ENCODE data around the gene GRIP1.

GRIP1 gene

DNA sequence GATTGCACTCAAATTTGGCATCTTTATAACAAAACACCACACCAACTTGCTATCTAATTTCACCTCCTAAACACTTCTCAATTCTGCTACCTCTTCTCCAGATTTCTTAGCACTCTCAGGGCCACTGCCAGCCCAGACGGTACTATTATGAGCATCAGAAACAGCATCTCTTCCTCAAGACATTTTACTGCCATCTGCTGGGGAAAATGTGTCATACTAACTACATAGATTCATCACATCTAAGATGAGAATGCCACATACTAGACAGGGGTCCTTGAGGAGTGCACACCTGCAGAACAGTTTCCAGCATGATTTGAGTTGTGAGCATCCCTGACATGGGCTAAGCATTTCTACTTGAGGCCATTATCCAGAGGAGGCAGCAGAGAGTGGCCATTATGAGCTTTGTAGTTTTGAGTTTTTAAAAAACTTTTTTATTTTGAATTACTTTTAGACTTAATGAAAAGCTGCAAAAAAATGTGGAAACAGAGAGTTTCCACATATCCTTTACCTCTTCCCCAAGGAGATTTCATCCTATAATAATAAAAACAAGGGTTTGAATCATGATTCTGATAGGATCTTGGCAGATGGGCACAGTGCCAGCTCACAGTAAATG, 15.1 kb upstream of the GRIP1 start:
- no peak for DNase-seq (ENCODE audit: low read depth)

- DNase-seq (ENCODE audit: low read depth): no peak
Observed at GRCh38 chr12:66692986-66693385, 14.1 kb upstream of the GRIP1 start.

GRCh38 chr12:66692170-66692569, 13.3 kb upstream of the GRIP1 start:
- no peak for DNase-seq (ENCODE audit: low read depth)

GRCh38 chr12:66688846-66689439, 10.1 kb upstream of the GRIP1 start:
- no peak for DNase-seq (ENCODE audit: low read depth)

DNA sequence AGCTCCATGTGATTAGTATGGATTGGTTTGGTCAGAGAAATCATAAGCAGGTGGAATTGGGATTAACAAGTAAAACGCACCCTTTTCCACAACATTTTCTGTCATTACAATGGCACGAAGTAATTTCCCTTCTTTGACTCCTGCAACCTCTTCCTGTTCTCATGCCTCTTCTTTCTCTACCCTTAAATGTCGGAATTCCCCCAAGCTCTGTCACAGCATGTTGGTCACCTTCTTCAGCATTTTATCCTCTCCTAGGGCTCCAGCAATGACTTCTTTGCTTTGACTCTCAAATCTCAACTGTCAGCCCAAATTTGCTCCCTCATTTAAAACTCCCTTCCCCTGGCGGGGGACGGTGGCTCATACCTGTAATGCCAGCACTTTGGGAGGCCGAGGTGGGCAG, 5.3 kb upstream of the GRIP1 start:
- DNase-seq (ENCODE audit: low read depth): no peak

GRCh38 chr12:66683822-66684221, 4.9 kb upstream of the GRIP1 start:
- DNase-seq (ENCODE audit: low read depth): no peak

GRCh38 chr12:66683073-66683472, 4.2 kb upstream of the GRIP1 start:
- DNase-seq (ENCODE audit: low read depth): no peak

- no peak for DNase-seq (ENCODE audit: low read depth)
Observed at GRCh38 chr12:66679461-66680084, 697 bp upstream of the GRIP1 start.

- DNase-seq (ENCODE audit: low read depth): no peak
Observed at GRCh38 chr12:66676241-66676640, 2.6 kb downstream of the GRIP1 start.

- DNase-seq (ENCODE audit: low read depth): no peak
Observed at GRCh38 chr12:66674495-66675122, 4.3 kb downstream of the GRIP1 start.

GRCh38 chr12:66669541-66669940, 9.3 kb downstream of the GRIP1 start:
- no peak for DNase-seq (ENCODE audit: low read depth)

DNA sequence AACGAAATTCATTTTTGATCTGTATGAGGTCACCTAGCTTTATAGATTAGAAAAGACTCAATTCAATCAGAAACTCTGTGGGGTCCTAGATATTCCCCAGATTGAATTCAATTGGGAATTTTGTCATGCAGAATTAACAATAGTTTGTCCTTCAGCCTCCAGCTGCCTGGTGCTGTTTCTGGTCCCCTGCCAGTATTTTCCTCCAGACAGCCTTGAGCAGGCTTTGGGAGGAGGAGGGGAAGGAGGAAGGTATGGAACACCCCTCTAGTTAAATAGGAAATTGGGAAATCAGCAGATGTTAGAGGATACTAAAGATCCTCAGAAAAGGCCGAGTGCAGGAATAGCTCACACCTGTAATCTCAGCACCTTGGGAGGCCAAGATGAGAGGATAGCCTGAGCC, 10.6 kb downstream of the GRIP1 start:
- DNase-seq (ENCODE audit: low read depth): no peak

- DNase-seq (ENCODE audit: low read depth): no peak
Observed at GRCh38 chr12:66667906-66668305, 11.0 kb downstream of the GRIP1 start.

- DNase-seq (ENCODE audit: low read depth): no peak
Observed at GRCh38 chr12:66666481-66666880, 12.4 kb downstream of the GRIP1 start.

DNA sequence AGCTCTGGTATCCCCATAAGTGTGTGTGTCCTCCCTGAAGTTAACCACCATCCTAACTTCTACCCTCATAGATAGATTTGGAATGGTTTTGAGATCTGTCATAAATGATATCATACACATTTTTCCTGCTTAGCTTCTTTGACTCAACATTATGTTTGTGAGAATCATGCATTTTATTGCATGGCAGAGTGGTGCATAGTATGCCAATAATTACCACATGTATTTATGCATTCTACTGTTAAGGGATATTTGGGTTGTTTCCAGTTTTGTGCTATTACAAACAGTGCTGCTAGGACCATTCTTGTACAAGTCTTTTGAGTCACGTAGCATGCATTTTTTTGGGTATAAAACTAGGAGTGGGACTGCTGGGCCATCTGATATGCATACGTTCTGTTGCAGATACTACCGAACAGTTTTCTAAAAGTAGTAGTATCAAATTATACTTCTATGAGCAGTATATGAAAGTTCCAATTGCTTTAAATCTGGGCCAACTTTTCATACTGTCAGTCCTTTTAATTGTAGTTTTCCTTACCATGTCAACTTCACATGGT, 13.4 kb downstream of the GRIP1 start:
- no peak for DNase-seq (ENCODE audit: low read depth)

- no peak for DNase-seq (ENCODE audit: low read depth)
Observed at GRCh38 chr12:66664076-66664475, 14.8 kb downstream of the GRIP1 start.

DNA sequence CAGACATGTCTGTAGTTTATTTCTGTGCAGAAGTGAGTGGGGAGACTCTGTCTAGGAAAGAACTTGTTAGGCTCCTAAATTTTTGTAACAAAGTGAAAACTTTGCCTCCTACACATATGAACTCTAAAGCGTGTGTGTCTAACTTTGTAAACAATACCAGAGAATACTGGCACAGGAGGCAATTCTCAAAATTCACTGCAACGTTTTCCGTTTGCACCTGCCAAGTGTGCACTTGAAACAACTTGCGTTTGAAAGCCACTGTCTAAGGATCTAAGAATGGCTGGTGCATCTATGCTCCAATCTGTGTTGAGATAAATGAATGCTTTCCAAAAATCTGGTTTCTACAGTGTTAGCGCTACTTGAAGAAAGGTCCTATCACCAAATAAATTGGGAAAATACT, 15.3 kb downstream of the GRIP1 start:
- no peak for DNase-seq (ENCODE audit: low read depth)

DNA sequence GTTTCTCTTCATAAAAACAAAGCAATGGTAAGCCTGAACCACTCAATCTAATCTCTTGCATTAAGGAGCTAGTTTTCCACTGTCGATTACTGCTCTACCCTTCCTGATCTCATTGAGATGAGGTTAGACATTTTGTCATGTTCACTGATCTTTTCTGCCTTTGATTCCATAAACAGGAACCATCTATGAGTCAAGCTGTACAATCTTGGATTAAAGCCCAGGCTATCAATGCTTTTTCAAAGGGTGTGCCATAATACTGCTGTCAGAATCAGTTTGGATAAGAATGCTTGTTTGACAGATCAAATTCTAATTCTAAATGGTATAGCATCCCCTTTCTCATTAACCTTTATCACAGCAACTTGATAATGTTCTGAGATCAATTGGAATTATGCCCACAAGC, 16.1 kb downstream of the GRIP1 start:
- DNase-seq (ENCODE audit: low read depth): no peak

- no peak for DNase-seq (ENCODE audit: low read depth)
Observed at GRCh38 chr12:66662179-66662578, 16.7 kb downstream of the GRIP1 start.

- DNase-seq (ENCODE audit: low read depth): no peak
Observed at GRCh38 chr12:66661357-66661756, 17.5 kb downstream of the GRIP1 start.

DNA sequence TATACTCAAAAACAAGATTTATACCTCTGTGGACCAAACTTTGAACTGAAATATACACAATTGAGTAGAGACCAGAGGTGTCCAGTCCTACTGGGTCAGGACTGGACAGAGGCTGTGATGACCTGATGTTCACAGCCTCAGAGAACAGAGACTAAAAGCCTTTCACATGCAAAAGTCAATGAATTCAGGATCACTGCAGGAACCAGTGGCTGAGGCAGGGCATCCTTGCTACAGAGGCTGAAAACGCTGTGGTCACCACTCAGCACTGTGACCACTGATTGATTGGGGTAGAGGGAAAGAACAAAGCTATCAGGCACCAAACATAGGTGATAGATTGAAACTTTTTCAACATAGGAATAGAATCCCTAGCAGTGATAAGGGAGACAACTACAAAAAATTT, 25.1 kb downstream of the GRIP1 start:
- DNase-seq (ENCODE audit: low read depth): no peak

- no peak for DNase-seq (ENCODE audit: low read depth)
Observed at GRCh38 chr12:66648033-66648735, 30.7 kb downstream of the GRIP1 start.

All from activated T-helper 1 cell treated with Interleukin-2 at 50 U/mL for 16 hours (primary cell).